Activated naive CD4-positive, alpha-beta T cell treated with anti-CD3 and anti-CD28 coated beads, Interleukin-2, amount 10 ng/mL, durations not matched to agents 7 days and 5 days (primary cell): ENCODE data around the gene MIPOL1.
"Not testable (repeated sequence)": the region's sequence is repeated elsewhere in the genome, so short reads cannot be mapped to it uniquely, and the experiment has no call there.

Experiments used
- CTCF ChIA-PET: fragments of 350-600 bp; sonication (Branson Sonifier 250); formaldehyde crosslinking; loops from one replicate; lab custom pipeline; 2021; ENCODE audit warnings: antibody characterized with exemption; lab: Charles Lee
- DNase-seq: peaks from one replicate; pipeline ENCODE4 v3.0.0-alpha.2; 2020
- H3K27ac Mint-ChIP-seq: one replicate; pipeline ENCODE4 v1.8.0; 2021; ENCODE audit warnings: mild to moderate bottlenecking, moderate library complexity, mixed read lengths
- H3K27me3 Mint-ChIP-seq: one replicate; pipeline ENCODE4 v1.8.0; 2021; ENCODE audit warnings: mild to moderate bottlenecking, mixed read lengths
- H3K36me3 Mint-ChIP-seq: one replicate; pipeline ENCODE4 v1.8.0; 2021; ENCODE audit warnings: mixed read lengths
- H3K4me1 Mint-ChIP-seq: one replicate; pipeline ENCODE4 v1.8.0; 2021; ENCODE audit warnings: mixed read lengths
- H3K4me3 Mint-ChIP-seq: one replicate; pipeline ENCODE4 v1.8.0; 2021; ENCODE audit warnings: mild to moderate bottlenecking, moderate library complexity, mixed read lengths
- H3K9me3 Mint-ChIP-seq: one replicate; pipeline ENCODE4 v1.8.0; 2021; ENCODE audit warnings: mixed read lengths

The MIPOL1 gene

DNA sequence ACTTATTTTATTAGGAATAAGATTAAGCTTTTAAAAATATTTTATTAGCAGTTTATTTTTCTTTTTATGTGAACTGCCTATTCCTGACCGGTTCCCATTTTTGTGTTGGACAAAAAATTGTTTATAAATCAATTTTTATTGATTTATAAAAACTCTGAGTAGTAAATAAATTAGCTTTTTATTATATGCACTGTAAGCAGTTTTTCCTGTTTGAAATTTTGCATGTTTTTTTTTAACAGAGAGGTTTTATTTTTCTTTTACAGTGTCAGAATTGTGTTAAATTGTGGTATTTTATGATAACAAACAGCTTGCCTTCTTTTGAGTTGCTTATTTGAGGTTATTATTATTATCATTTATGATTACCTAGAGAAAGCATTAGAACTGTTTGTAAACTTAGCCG is 329.3 kb downstream of the MIPOL1 start:
- no peak for DNase-seq
- Mint-ChIP-seq H3K4me3 (no peak overlapping the region), H3K27me3 (no peaks in the 10 kb centered on the region), H3K36me3 (no peaks in the 10 kb centered on the region), H3K4me1 (no peaks in the 10 kb centered on the region), H3K9me3 (peaks cover 4% of the 10 kb centered on the region), H3K27ac (no peak overlapping the region)
- CTCF ChIA-PET: no interaction called here

DNA sequence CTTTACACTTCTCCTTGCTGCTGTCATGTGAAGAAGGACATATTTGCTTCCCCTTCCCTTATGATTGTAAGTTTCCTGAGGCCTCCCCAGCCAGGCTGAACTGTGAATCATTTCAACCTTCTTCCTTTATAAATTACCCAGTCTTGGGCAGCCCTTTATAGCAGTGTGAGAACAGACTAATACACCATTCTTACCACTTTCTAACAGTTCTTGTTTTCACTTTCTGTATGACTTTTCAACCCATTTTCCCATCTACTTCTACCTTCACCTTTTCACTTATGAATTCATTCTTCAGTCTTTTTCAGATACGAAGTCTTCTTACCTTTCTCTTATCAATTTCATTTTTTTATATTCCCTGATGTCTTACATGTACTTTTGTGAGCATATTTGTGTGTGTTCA is 342.3 kb downstream of the MIPOL1 start:
- H3K36me3 Mint-ChIP-seq: no peaks in the 10 kb centered on the region
- no peak overlapping the region for H3K4me3 Mint-ChIP-seq
- no peak overlapping the region for H3K27ac Mint-ChIP-seq
- H3K9me3 Mint-ChIP-seq: peaks cover 3% of the 10 kb centered on the region
- H3K4me1 Mint-ChIP-seq: no peaks in the 10 kb centered on the region
- H3K27me3 Mint-ChIP-seq: no peaks in the 10 kb centered on the region
- DNase-seq: no peak
- CTCF ChIA-PET: no interaction called here

DNA sequence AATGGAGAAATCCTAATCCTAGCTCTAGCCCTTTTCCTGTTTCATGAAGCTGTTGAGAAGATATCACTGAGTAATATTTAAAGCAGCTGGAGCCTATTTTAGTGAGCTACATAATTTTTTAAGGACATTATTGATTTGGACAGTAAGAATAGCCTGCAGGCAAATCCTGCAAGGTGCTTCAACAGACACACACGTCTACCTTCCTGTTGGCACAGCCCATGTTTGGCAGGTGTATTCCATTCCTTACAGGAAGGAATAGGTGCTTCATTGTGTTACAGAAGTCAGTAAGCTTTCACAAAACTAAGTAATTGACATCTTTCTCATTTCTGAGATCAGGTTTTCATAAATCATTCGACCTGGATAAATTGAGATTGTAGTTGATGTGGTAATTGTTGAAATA is 346.7 kb downstream of the MIPOL1 start:
- H3K27me3 Mint-ChIP-seq: no peaks in the 10 kb centered on the region
- H3K36me3 Mint-ChIP-seq: no peaks in the 10 kb centered on the region
- no peak overlapping the region for H3K4me3 Mint-ChIP-seq
- no peak for DNase-seq
- no peak overlapping the region for H3K27ac Mint-ChIP-seq
- CTCF ChIA-PET: no interaction called here
- no peaks in the 10 kb centered on the region for H3K4me1 Mint-ChIP-seq
- H3K9me3 Mint-ChIP-seq: peaks cover under 1% of the 10 kb centered on the region

DNA sequence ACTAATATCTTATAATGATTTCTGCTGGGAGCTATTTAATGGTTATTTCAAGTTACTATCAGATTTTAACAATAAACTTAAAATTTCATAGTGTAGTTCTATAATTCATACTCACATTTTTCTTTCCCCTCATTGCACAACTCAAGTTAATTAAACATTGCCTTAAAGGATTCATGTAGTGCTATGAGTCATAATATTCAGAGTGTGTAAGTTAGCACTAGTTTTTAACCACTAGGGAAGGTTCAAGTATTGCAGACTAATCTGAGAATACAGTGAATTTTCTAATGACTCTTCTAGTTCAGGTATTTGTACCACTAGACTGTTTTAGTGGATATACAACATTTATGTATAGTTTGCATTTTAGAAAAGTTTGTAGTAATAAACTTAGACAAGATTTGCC is 347.4 kb downstream of the MIPOL1 start:
- Mint-ChIP-seq H3K4me3 (no peak overlapping the region), H3K9me3 (no peaks in the 10 kb centered on the region), H3K36me3 (no peaks in the 10 kb centered on the region), H3K27ac (no peak overlapping the region), H3K27me3 (no peaks in the 10 kb centered on the region), H3K4me1 (no peaks in the 10 kb centered on the region)
- CTCF ChIA-PET: no interaction called here
- DNase-seq: no peak

DNA sequence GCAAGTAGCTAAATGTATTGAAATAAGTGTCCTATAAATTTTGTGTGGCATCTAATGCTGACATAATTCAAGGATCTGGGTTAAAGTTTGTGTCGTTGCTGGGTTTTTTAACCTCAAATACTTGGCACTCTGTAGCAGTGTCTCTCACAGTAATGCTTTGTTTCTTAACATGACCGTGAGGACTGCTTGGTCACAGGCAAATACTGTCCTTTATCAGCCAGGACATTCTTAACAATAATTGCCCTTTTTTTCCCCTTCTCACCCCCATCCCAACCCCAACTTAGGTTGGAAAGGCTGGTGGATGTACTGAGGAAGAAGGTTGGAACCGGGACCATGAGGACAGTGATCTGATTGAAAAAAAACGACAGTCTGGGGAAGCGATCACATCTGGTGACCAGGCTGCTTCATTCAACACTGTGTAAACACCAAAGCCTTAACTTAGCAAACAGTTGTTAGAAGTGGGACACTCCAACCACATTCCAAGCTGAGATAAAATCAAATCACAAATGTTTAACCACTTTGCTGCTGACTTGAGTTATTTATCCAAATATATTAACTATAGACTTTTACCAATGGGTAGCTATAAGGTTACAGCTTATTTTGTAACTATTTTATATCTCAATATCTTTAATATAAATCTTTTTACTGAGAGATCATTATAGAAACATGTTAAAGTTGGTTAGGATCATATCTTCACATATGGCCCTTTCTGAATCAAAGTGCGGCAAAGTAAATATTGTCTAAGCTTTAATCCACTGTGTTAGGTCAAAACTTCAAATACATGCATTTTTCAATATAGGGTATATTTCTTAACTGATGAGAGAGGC is 349.1 kb downstream of the MIPOL1 start:
- Mint-ChIP-seq H3K4me1 (no peaks in the 10 kb centered on the region), H3K4me3 (no peak overlapping the region), H3K36me3 (no peaks in the 10 kb centered on the region), H3K27ac (no peak overlapping the region), H3K27me3 (no peaks in the 10 kb centered on the region), H3K9me3 (no peaks in the 10 kb centered on the region)
- DNase-seq: no peak
- CTCF ChIA-PET: no interaction called here

DNA sequence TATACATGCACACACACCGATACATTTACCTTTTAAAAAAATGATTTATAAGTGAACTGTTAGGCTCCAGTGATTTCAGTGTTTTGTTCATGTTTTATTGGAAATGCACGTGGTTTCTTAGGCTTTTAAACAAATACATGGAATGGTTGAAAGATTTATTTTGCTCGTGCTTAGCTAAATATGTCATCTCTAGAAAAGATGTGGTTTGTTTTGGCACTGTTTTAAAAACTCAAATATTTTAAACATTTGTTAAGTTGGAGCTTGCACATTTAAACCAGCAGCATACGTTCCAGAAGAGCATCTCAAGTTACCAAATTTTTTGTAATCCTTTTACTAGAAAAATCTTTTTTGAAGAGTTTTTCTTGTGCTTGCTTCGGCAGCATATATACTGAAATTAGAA is 352.8 kb downstream of the MIPOL1 start:
- Mint-ChIP-seq H3K36me3 (no peaks in the 10 kb centered on the region), H3K9me3 (peaks cover 8% of the 10 kb centered on the region), H3K4me1 (no peaks in the 10 kb centered on the region), H3K27me3 (no peaks in the 10 kb centered on the region), H3K4me3 (no peak overlapping the region), H3K27ac (no peak overlapping the region)
- CTCF ChIA-PET: no interaction called here
- no peak for DNase-seq

DNA sequence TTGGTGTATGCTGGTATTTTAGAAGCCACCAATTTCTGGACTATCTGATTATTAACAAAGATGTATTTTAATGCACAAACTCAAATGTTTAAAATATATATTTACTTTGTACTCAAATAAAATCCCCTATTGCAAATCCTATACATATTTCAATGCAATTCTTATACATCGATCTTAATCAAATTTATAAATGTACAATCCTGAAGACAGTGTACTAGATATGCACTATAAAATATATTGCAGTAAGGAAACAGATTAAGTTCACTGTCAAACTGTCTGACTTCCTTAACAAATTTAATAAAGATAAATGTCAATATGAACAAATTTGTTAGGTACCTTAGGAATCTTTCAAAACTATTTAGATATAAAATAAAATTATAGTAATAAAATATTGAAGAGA is 353.4 kb downstream of the MIPOL1 start:
- DNase-seq: no peak
- Mint-ChIP-seq H3K27me3 (no peaks in the 10 kb centered on the region), H3K36me3 (no peaks in the 10 kb centered on the region), H3K27ac (no peak overlapping the region), H3K4me1 (no peaks in the 10 kb centered on the region), H3K9me3 (peaks cover 8% of the 10 kb centered on the region), H3K4me3 (no peak overlapping the region)
- CTCF ChIA-PET: no interaction called here

DNA sequence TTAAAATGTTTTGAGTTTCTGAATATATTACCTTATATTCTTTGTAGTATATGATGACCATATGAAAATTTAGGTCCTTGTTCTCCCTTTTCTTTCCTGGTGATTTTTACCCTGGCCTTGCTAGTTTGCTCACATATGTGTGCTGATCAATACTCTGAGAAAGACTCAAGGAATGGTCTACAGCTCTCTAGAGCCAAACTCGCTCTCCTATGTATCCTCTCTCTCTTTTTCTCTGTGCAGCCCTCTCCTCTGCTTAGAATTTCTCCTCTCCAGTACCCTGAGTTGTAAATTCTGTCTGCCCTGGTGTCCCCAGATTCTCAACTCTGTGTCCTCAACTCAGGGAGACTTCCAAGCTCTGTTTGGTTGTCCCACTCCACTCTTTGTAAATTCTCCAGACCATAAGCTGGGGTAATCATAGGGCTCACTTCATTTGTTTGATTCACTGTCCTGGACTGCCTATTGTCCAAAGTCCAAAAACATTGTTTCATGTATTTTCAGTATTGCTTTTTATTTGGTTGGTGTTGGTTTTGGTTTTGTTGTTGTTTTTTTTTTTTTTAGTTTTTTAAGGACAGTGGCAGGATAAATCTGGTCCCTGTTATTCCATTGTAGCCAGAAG is 356.3 kb downstream of the MIPOL1 start:
- H3K4me1 Mint-ChIP-seq: no peaks in the 10 kb centered on the region
- peaks cover 12% of the 10 kb centered on the region for H3K9me3 Mint-ChIP-seq
- no peak overlapping the region for H3K4me3 Mint-ChIP-seq
- H3K27ac Mint-ChIP-seq: no peak overlapping the region
- CTCF ChIA-PET: no interaction called here
- no peak for DNase-seq
- H3K36me3 Mint-ChIP-seq: peaks cover 2% of the 10 kb centered on the region
- no peaks in the 10 kb centered on the region for H3K27me3 Mint-ChIP-seq

DNA sequence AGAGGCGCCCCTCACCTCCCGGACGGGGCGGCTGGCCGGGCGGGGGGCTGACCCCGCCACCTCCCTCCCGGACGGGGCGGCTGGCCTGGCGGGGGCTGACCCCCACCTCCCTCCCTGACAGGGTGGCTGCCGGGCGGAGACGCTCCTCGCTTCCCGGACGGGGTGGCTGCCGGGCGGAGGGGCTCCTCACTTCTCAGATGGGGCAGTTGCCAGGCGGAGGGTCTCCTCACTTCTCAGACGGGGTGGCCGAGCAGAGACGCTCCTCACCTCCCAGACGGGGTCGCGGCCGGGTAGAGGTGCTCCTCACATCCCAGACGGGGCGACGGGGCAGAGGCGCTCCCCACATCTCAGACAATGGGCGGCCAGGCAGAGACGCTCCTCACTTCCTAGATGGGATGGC is 357.9 kb downstream of the MIPOL1 start:
- CTCF ChIA-PET, H3K4me1 Mint-ChIP-seq, H3K27ac Mint-ChIP-seq, H3K36me3 Mint-ChIP-seq, H3K4me3 Mint-ChIP-seq, H3K27me3 Mint-ChIP-seq, DNase-seq: not testable (repeated sequence)
- H3K9me3 Mint-ChIP-seq: peaks cover 12% of the 10 kb centered on the region

DNA sequence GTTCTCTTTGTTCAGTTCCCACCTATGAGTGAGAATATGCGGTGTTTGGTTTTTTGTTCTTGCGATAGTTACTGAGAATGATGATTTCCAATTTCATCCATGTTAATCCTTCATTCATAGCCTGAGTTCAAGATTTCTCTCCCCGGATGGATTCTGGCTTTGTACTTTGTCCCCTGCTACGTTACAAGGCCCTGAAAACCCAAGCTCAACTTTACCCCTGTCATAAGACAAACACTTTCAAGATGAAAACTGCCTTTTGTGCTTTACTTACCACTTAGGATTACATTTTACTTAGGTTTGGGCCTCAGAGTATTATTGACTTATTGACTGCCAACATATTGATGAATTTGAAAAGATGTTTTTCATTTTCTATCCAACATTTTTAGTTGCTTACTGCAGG is 361.0 kb downstream of the MIPOL1 start:
- CTCF ChIA-PET: no interaction called here
- Mint-ChIP-seq H3K27ac (no peak overlapping the region), H3K27me3 (no peaks in the 10 kb centered on the region), H3K36me3 (peaks cover 2% of the 10 kb centered on the region), H3K4me3 (no peak overlapping the region), H3K9me3 (peaks cover 8% of the 10 kb centered on the region), H3K4me1 (no peaks in the 10 kb centered on the region)
- no peak for DNase-seq

DNA sequence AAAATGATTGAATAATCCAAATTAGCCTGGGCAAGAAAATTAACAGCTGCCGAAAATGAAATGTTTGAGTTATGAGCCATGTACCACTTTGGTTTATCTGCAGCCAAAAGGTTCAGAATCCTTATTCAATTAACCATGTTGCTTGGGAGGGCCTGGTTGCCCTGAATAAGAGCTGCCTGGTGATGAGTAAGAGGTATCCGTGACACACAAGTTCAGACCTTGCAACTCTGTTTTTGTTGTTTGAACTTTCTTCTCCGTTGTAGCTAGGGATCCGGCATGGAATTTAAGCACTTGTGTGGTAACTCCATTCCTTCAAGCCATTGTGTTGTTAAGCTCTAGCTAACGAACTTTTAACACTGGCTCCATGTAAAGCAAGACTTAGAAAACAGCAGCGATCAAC is 361.6 kb downstream of the MIPOL1 start:
- no peaks in the 10 kb centered on the region for H3K4me1 Mint-ChIP-seq
- H3K27me3 Mint-ChIP-seq: no peaks in the 10 kb centered on the region
- no peak overlapping the region for H3K27ac Mint-ChIP-seq
- peaks cover 2% of the 10 kb centered on the region for H3K36me3 Mint-ChIP-seq
- H3K9me3 Mint-ChIP-seq: peaks cover 4% of the 10 kb centered on the region
- no peak overlapping the region for H3K4me3 Mint-ChIP-seq
- DNase-seq: no peak
- CTCF ChIA-PET: no interaction called here

DNA sequence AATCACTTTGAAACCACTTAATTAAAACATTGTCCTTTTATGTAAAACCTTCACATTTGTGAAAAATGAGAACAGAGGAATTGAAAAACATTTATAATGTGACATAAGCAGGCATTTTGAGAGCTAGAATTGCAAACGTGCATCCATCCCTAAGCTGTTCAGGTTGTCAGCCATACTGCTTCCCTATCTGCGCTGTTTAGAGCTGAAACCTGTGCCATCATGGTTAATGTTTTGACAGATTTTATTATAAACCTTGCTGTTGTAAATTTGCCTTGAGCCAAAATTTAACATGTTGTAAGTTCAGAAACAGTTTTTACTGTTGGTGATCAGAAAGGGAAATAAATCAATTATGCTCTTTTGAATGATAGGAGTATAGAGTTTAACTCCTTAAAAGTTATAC is 365.5 kb downstream of the MIPOL1 start:
- no peak for DNase-seq
- no peak overlapping the region for H3K4me3 Mint-ChIP-seq
- H3K27ac Mint-ChIP-seq: no peak overlapping the region
- no peaks in the 10 kb centered on the region for H3K36me3 Mint-ChIP-seq
- no peaks in the 10 kb centered on the region for H3K4me1 Mint-ChIP-seq
- H3K9me3 Mint-ChIP-seq: no peaks in the 10 kb centered on the region
- CTCF ChIA-PET: no interaction called here
- H3K27me3 Mint-ChIP-seq: no peaks in the 10 kb centered on the region

DNA sequence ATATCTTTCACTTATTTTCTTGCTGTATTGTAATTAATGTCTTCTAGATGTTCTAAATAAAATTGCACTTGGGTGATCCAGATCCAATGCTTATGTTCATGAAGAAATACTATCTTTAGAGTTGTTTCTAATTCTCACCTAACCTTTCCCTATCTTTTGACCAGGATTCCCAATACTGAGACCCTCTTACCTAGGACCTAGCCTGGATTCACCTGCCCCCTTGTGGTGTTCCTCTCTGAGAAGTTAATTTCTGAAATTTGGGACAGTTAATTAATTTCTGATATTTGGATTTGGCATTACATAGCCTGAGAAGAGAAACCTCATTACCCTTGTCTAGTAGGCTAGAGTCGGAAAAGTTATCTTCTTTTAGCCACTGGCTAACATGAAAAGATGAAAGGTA is 367.8 kb downstream of the MIPOL1 start:
- CTCF ChIA-PET: no interaction called here
- no peaks in the 10 kb centered on the region for H3K4me1 Mint-ChIP-seq
- no peak for DNase-seq
- H3K9me3 Mint-ChIP-seq: no peaks in the 10 kb centered on the region
- no peak overlapping the region for H3K4me3 Mint-ChIP-seq
- no peak overlapping the region for H3K27ac Mint-ChIP-seq
- H3K36me3 Mint-ChIP-seq: no peaks in the 10 kb centered on the region
- H3K27me3 Mint-ChIP-seq: no peaks in the 10 kb centered on the region

DNA sequence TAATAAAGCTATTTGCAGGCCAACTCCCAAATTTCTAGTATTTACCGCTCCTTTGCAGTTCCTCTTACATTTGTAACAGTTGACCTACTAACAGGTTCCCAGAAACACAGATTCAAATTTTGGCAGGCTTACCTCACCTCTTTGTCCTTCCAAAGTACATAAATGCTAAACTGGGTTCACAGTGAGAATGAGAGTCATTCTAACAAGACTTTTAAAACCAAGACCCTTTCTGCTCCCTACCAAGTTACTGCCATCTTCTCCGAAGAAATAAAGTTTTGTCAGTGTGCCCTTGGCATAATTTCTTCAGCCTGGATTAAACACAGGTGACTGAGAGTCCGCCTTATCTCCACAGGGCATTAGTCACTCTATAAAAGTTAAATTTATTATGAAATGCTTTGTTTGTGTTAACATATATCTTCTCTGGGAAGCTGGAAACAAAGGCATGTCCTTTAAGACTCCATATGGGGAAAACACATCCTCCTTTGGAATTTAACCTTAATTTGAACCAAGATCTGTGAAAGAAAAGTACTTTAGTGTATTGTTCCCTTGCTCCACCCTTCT is 369.2 kb downstream of the MIPOL1 start:
- Mint-ChIP-seq H3K27ac (no peak overlapping the region), H3K4me3 (no peak overlapping the region), H3K9me3 (no peaks in the 10 kb centered on the region), H3K36me3 (no peaks in the 10 kb centered on the region), H3K4me1 (no peaks in the 10 kb centered on the region), H3K27me3 (no peaks in the 10 kb centered on the region)
- DNase-seq: no peak
- CTCF ChIA-PET: no interaction called here

DNA sequence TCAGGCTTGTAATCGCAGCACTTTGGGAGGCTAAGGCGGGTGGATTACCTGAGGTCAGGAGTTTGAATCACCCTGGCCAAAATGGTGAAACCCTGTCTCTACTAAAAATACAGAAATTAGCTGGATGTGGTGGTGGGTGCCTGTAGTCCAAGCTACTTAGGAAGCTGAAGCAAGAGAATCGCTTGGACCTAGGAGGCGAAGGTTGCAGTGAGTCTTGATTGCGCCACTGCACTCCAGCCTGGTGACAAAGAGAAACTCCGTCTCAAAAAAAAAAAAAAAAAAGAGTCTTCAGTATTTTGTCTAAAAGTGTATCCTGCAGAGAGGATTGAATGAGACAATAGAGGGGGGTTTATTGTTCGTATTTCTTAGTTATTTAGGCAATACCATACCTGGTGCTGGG is 372.0 kb downstream of the MIPOL1 start:
- Mint-ChIP-seq H3K4me3 (no peak overlapping the region), H3K27ac (no peak overlapping the region), H3K27me3 (no peaks in the 10 kb centered on the region), H3K4me1 (no peaks in the 10 kb centered on the region), H3K36me3 (no peaks in the 10 kb centered on the region), H3K9me3 (no peaks in the 10 kb centered on the region)
- CTCF ChIA-PET: no interaction called here
- DNase-seq: no peak
